ENCODE measurements around the gene NEK1.

The NEK1 gene

DNA sequence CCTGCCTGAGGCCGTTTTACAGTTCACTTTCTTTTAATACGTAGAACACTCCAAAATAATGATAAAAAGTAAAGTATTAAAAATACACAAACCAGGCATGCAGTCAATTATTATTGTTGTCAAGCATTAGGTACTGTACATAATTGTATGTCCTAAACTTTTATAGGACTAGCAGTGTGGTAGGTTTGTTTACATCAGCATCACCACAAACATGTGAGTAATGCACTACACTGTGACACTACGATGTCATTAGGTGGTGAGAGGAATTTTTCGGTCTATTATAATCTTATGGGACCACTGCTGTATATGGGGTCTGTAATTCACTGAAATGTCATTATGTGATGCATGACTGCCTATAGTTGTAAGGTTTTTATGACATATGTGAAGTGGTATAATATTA, 192.1 kb downstream of the NEK1 start:
- TF ChIP-seq, protein P1, sequence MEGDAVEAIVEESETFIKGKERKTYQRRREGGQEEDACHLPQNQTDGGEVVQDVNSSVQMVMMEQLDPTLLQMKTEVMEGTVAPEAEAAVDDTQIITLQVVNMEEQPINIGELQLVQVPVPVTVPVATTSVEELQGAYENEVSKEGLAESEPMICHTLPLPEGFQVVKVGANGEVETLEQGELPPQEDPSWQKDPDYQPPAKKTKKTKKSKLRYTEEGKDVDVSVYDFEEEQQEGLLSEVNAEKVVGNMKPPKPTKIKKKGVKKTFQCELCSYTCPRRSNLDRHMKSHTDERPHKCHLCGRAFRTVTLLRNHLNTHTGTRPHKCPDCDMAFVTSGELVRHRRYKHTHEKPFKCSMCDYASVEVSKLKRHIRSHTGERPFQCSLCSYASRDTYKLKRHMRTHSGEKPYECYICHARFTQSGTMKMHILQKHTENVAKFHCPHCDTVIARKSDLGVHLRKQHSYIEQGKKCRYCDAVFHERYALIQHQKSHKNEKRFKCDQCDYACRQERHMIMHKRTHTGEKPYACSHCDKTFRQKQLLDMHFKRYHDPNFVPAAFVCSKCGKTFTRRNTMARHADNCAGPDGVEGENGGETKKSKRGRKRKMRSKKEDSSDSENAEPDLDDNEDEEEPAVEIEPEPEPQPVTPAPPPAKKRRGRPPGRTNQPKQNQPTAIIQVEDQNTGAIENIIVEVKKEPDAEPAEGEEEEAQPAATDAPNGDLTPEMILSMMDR (IDR thresholded peaks at IDR 0.05; ENCODE audit: low read depth, low read length), result no peak
- no peak overlapping the region for H3K4me3 ChIP-seq (replicated peaks in 1 of 2; ENCODE audit: low read depth in 2 of 2, low read length in 2 of 2)
- no peak for DNase-seq (ENCODE audit: low read depth in 2 of 2)

DNA sequence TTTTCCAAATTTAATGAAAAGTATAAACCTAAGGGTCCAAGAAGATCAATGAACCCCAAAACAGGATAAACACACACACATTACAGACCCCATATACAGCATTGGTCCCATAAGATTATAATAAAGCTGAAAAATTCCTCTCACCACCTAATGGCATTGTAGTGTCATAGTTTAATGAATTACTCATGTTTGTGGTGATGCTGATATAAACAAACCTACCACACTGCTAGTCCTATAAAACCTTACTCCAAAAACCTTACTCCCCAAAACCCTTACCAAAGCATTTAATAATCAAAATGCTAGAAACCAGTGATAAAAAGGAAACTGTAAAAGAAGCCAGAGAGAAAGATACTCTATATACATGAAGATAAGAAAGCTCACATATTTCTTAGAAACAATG, 193.5 kb downstream of the NEK1 start:
- no peak for DNase-seq (ENCODE audit: low read depth in 2 of 2)
- TF ChIP-seq, protein P1 (IDR thresholded peaks at IDR 0.05; ENCODE audit: low read depth, low read length), result no peak
- no peak overlapping the region for H3K4me3 ChIP-seq (replicated peaks in 1 of 2; ENCODE audit: low read depth in 2 of 2, low read length in 2 of 2)

DNA sequence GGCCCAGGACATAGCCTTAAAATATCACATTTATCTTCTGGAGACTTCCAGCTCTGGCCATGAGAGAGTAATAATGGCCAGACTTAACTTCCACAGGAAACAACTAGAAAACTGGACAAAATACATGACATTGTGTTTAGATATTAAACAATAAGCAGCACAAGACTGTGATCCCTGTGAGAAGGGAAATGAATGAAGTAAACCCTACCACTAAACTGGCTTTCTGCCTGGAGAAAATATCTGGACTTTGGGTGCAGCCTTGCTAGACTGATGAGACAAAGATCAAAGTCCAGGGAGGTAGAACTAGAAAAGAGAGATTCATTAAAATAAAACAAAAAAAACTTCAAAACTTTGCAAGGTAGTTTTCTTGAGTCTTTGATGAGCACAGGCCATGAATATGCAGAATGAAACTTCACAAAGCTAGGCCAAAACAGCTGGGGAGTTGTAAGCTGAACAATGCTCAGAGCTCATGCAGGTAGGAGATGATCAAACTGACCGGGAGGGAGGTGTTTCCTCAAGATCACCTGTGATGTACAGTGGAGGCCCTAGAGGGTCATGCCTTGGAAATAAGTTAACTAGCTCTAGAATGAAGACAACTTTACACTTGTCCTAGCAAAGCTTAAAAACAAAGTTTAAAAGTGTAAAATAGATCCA, 194.6 kb downstream of the NEK1 start:
- no peak overlapping the region for H3K4me3 ChIP-seq (replicated peaks in 1 of 2; ENCODE audit: low read depth in 2 of 2, low read length in 2 of 2)
- TF ChIP-seq, protein P1 (IDR thresholded peaks at IDR 0.05; ENCODE audit: low read depth, low read length), result no peak
- no peak for DNase-seq (ENCODE audit: low read depth in 2 of 2)

DNA sequence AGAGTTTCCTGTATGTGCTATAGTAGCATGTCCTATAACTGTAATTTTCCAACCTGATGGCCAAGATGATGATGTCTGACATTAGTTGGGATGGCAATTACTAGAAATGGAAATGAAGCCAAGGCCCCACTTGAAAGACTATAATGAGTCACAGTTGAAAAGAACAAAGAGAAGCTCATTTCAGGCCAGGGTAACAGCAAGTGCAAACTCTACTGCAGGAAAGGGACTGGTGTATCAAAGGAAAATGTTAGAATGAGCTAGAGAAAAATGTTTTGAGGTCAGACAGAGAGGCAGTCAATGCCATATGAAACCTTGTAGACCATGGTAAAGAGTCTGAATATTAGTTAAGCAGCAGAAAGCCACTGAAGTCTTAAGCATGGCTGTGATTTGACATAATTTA, 195.4 kb downstream of the NEK1 start:
- peak in 1 of 2 donors; percentile 38 for DNase-seq (ENCODE audit: low read depth in 2 of 2)
- no peak overlapping the region for H3K4me3 ChIP-seq (replicated peaks in 1 of 2; ENCODE audit: low read depth in 2 of 2, low read length in 2 of 2)
- TF ChIP-seq, protein P1 (IDR thresholded peaks at IDR 0.05; ENCODE audit: low read depth, low read length), result no peak

DNA sequence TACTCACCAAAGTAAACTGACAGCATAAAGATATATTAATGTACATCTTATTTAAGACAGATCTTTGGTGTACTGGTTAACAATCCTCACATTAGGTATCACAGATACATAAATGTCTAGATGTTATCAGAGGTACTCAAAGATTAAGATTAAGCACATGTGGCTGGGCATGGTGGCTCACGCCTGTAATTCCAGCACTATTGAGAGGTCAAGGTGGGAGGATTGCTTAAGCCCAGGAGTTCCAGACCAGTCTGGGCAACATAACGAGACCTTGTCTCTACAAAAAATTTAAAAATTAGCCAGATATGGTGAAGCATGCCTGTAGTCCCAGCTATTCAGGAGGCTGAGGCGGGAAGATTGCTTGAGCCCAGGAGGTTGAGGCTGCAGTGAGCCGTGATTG, 195.9 kb downstream of the NEK1 start:
- TF ChIP-seq, protein P1 (IDR thresholded peaks at IDR 0.05; ENCODE audit: low read depth, low read length), result no peak
- DNase-seq (ENCODE audit: low read depth in 2 of 2), result no peak
- no peak overlapping the region for H3K4me3 ChIP-seq (replicated peaks in 1 of 2; ENCODE audit: low read depth in 2 of 2, low read length in 2 of 2)

DNA sequence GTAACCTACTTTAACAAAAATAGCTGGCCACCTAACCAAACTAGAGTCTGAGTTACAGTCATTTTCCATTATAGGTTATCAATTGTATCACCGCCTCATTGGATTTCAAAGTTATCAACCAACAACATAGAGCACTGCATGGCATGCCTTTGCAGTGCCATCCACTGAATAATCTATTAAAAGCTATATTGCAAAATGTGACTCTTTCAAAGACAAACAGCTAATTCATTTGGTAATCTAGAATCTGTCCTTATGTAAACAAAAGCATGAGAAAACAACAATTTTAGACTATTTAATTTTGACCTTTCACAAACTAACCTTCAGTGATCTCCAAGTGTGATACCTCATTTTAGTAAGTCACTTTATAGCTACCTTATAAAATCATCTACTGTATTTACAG, 197.5 kb downstream of the NEK1 start:
- TF ChIP-seq, protein P1 (IDR thresholded peaks at IDR 0.05; ENCODE audit: low read depth, low read length), result no peak
- no peak for DNase-seq (ENCODE audit: low read depth in 2 of 2)
- no peak overlapping the region for H3K4me3 ChIP-seq (replicated peaks in 1 of 2; ENCODE audit: low read depth in 2 of 2, low read length in 2 of 2)

DNA sequence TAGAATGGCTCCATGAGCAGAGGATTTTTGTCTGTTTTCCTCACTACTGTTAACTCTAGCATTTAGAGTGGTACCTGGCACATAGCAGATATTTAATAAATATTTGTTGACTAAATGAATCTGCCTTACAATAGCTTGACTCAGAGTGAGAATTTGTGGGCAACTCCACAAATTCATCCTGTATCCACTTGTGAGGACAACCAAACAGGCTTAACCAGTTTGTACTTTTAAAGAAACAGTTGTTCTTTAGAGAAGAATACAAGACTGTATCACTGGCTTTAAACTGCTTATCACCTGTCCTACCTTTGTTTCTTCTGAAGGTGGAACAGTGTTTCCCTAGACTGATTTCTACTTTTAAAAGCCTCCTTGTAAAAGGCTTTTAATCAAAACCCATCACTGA, 200.3 kb downstream of the NEK1 start:
- H3K4me3 ChIP-seq (replicated peaks in 1 of 2; ENCODE audit: low read depth in 2 of 2, low read length in 2 of 2), result no peak overlapping the region
- DNase-seq (ENCODE audit: low read depth in 2 of 2), result no peak
- TF ChIP-seq, protein P1 (IDR thresholded peaks at IDR 0.05; ENCODE audit: low read depth, low read length), result no peak

Data from cardiac fibroblast (primary cell).